A549 (cell line): Measurements from ENCODE around the gene EEFSEC. TPM values are rescaled to one million over a fixed set of nuclear protein-coding genes. Genes with fewer than 3 reads are reported as not detected.
A peak's percentile ranks its signal among the peaks of the same experiment; 100 is the strongest.

Source experiments
- ATAC-seq, 2 experiments: fragments of 200-7000 bp in 1 of 2; fragments of >200 bp in 1 of 2; cut with Nextera tagmentation in 1 of 2; cut with Tn5 transposase in 1 of 2; 3 replicates each; pipeline versions ENCODE4 v1.8.0 to v1.9.1; 2018 to 2020; ENCODE audit warnings: mild to moderate bottlenecking in 1 of 2, moderate library complexity in 1 of 2
- CTCF ChIA-PET: fragments of 300-600 bp; sonication (Branson Sonifier 250); formaldehyde crosslinking; extraction: SDS; loops from one replicate; lab custom pipeline; 2021; ENCODE audit warnings: antibody characterized with exemption, inconsistent platforms; lab: Yijun Ruan, JAX
- POLR2A ChIA-PET: fragments of 350-600 bp; formaldehyde crosslinking; extraction: SDS; loops from one replicate; lab custom pipeline; 2021; ENCODE audit warnings: antibody characterized with exemption, inconsistent platforms; lab: Yijun Ruan, JAX
- DNase-seq, 2 experiments: peaks; one replicate each; pipeline versions ENCODE4 v3.0.0 to v3.0.0-alpha.2; 2011 to 2016; ENCODE audit warnings: low read depth in 1 of 2, low spot score in 1 of 2
- FAIRE-seq: peaks from 2 replicates; lab custom pipeline; 2011; peaks lifted over from hg19 to GRCh38; lab: Jason Lieb, UNC
- H3K27ac ChIP-seq, 2 experiments: fragments of >200 bp; sonication (Bioruptor Twin); formaldehyde crosslinking; 3 replicates each; pipeline ENCODE4 v1.5.1; 2016 to 2017
- H3K4me1 ChIP-seq: fragments of >200 bp; sonication (Bioruptor Twin); formaldehyde crosslinking; 3 replicates; pipeline ENCODE4 v1.6.1; 2016
- H3K4me2 ChIP-seq: fragments of >200 bp; sonication (Bioruptor Twin); formaldehyde crosslinking; 3 replicates; pipeline ENCODE4 v1.6.1; 2016
- H3K4me3 ChIP-seq: fragments of >200 bp; sonication (Bioruptor Twin); formaldehyde crosslinking; 3 replicates; pipeline ENCODE4 v1.5.1; 2016
- H3K9me3 ChIP-seq: fragments of >200 bp; sonication (Bioruptor Twin); formaldehyde crosslinking; 3 replicates; pipeline ENCODE4 v1.6.1; 2016
- CBX8 ChIP-seq: fragments of 200-600 bp; sonication (generic); IDR thresholded peaks from 2 replicates; pipeline ENCODE4 v1.6.1; 2016
- FOSL2 ChIP-seq, 2 experiments: fragments of 450-650 bp in 1 of 2; fragments of >200 bp in 1 of 2; sonication (Bioruptor Twin) in 1 of 2; formaldehyde crosslinking; IDR thresholded peaks; 2 replicates each; pipeline versions ENCODE4 v1.5.0 to v1.6.1; 2016 to 2020; ENCODE audit warnings: mild to moderate bottlenecking in 1 of 2, moderate library complexity in 1 of 2
- JUN ChIP-seq, 2 experiments: fragments of >200 bp; sonication (Bioruptor Twin); formaldehyde crosslinking; IDR thresholded peaks; 2 replicates in 1 of 2; 3 replicates in 1 of 2; pipeline ENCODE4 v1.6.1; 2016 to 2017
- JUNB ChIP-seq: fragments of >200 bp; sonication (Bioruptor Twin); formaldehyde crosslinking; IDR thresholded peaks from 2 replicates; pipeline ENCODE4 v1.6.1; 2016
- MAZ ChIP-seq: fragments of 150-350 bp; IDR thresholded peaks from 2 replicates; pipeline ENCODE4 v1.6.1; 2014; ENCODE audit warnings: antibody characterized with exemption, low read depth, low read length, borderline replicate concordance
- POLR2AphosphoS2 ChIP-seq: conservative IDR thresholded peaks from 2 replicates; pipeline ENCODE4 v1.6.1; 2012; ENCODE audit warnings: low read length, improper control_type of control experiment, inconsistent platforms
- RAD21 ChIP-seq, 2 experiments: fragments of >200 bp in 1 of 2; sonication (Bioruptor Twin) in 1 of 2; formaldehyde crosslinking in 1 of 2; IDR thresholded peaks in 1 of 2; conservative IDR thresholded peaks in 1 of 2; 2 replicates in 1 of 2; 3 replicates in 1 of 2; pipeline ENCODE4 v1.6.1; 2012 to 2018; ENCODE audit warnings: inconsistent platforms in 1 of 2
- RARB ChIP-seq: fragments of 250-450 bp; sonication (Bioruptor Pico); IDR thresholded peaks from 2 replicates; pipeline ENCODE4 v1.8.0; 2021; ENCODE audit warnings: mild to moderate bottlenecking, moderate library complexity
- SMC3 ChIP-seq: fragments of >200 bp; sonication (Bioruptor Twin); formaldehyde crosslinking; IDR thresholded peaks from 3 replicates; pipeline ENCODE4 v1.6.1; 2018; ENCODE audit warnings: inconsistent platforms
- TP53 ChIP-seq: fragments of 250-450 bp; sonication (Bioruptor Pico); IDR thresholded peaks from 2 replicates; pipeline ENCODE4 v1.5.0; 2021; ENCODE audit warnings: mild to moderate bottlenecking, moderate library complexity
- ZFP36 ChIP-seq: fragments of 450-650 bp; IDR thresholded peaks from 2 replicates; pipeline ENCODE4 v1.6.1; 2014; ENCODE audit warnings: borderline replicate concordance; ENCODE audit not compliant: partially characterized antibody
- ZNF302 ChIP-seq: fragments of 250-450 bp; sonication (Bioruptor Pico); IDR thresholded peaks from 2 replicates; pipeline ENCODE4 v1.9.0; 2021; ENCODE audit warnings: inconsistent platforms, mild to moderate bottlenecking, moderate library complexity
- WGBS: methylation state at CpG from one replicate; pipeline ENCODE4 v1.1.6; 2017; ENCODE audit errors: missing lambda C conversion rate; 5-methylcytosine and 5-hydroxymethylcytosine counted together
- polyA plus RNA-seq, 4 experiments: library from polyadenylated mRNA; depleted of rRNA in 3 of 4; stranded (reverse); fragments of >200 nt; fragmentation: RNase III in 1 of 4; extraction: RNeasy Plus Mini Kit Qiagen cat#74134 plus additional on column Dnase treatment in 1 of 4; gene quantifications; 2 replicates in 3 of 4; 3 replicates in 1 of 4; pipeline ENCODE4 v1.2.3, GENCODE V29; 2011 to 2017
- TF ChIP-seq, protein P1 (sequence below): fragments of 150-350 bp; IDR thresholded peaks from 2 replicates; pipeline ENCODE4 v1.6.1; 2014; ENCODE audit warnings: low read depth, mild to moderate bottlenecking, low read length
- TF ChIP-seq, protein P2 (sequence below): IDR thresholded peaks from 2 replicates; pipeline ENCODE4 v1.6.1; 2012; ENCODE audit warnings: low read depth, borderline replicate concordance
- TF ChIP-seq, protein P3 (sequence below): fragments of >200 bp; sonication (Bioruptor Twin); formaldehyde crosslinking; IDR thresholded peaks from 2 replicates; pipeline ENCODE4 v1.6.1; 2016
- TF ChIP-seq, protein P4 (sequence below): fragments of 250-450 bp; sonication (Bioruptor Pico); IDR thresholded peaks from 2 replicates; pipeline ENCODE4 v1.5.0; 2020; ENCODE audit warnings: low read depth, mild to moderate bottlenecking, moderate library complexity
- TF ChIP-seq, protein P5 (sequence below): IDR thresholded peaks from 2 replicates; pipeline ENCODE4 v1.6.1; 2012

Gene EEFSEC
- polyA plus RNA-seq, 2 of the 4 experiments (the other 2 are of a cell fraction): 6.9 to 7.3 TPM

DNA sequence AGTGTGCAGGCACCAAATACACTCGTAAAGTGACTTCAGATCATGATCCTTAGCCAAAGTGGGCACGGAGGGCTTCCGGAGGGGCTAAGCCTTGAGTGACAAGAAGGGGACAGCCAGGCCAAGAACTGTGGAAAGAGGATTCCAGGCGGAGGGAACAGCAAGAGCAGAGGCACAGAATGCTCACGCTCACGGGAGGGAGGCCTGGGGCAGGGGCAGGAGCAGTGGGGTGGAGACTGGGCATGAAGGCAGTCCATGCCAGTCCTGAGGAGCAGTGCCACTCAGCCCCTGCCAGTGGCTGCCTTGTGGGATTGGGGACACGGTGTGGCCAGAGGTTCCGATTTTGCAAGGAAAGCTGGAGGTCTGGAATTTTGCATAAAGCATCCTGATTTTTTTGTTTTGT, 277.4 kb downstream of the EEFSEC start:
- Histone ChIP-seq H3K4me2 (no peak overlapping the region), H3K4me3 (no peak overlapping the region), H3K4me1 (0 out of 3 replicates have a peak, but pooled peaks cover 3% of the 10 kb centered on the region), H3K9me3 (no peaks in the 10 kb centered on the region), H3K27ac (no peak overlapping the region)
- DNase-seq (no peak), ATAC-seq (no peak), FAIRE-seq (no peak)
- WGBS: 66% methylated on average over 8 of the region's 8 CpGs
- CTCF ChIA-PET: interaction anchor here (0.9 to 1.7 kb wide), 3 partner anchors 10 to 67 kb away, joined by 3 to 5 read pairs (median 3); no protein-coding TSS in a partner anchor
- TF ChIP-seq JUNB: no peak
- TF ChIP-seq ZNF302 (CRISPR knock-in tag): no peak
- TF ChIP-seq, protein P1, sequence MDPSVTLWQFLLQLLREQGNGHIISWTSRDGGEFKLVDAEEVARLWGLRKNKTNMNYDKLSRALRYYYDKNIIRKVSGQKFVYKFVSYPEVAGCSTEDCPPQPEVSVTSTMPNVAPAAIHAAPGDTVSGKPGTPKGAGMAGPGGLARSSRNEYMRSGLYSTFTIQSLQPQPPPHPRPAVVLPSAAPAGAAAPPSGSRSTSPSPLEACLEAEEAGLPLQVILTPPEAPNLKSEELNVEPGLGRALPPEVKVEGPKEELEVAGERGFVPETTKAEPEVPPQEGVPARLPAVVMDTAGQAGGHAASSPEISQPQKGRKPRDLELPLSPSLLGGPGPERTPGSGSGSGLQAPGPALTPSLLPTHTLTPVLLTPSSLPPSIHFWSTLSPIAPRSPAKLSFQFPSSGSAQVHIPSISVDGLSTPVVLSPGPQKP: no peak
- TF ChIP-seq RAD21 (conservative IDR thresholded peaks at IDR 0.05 in 1 of 2, IDR thresholded peaks at IDR 0.05 in 1 of 2): no peak
- TF ChIP-seq SMC3: no peak
- no peak for TF ChIP-seq RARB (CRISPR knock-in tag)
- TF ChIP-seq CBX8: no peak
- no peak for TF ChIP-seq MAZ
- TF ChIP-seq, protein P2, sequence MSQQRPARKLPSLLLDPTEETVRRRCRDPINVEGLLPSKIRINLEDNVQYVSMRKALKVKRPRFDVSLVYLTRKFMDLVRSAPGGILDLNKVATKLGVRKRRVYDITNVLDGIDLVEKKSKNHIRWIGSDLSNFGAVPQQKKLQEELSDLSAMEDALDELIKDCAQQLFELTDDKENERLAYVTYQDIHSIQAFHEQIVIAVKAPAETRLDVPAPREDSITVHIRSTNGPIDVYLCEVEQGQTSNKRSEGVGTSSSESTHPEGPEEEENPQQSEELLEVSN: no peak
- no peak for TF ChIP-seq TP53
- no peak for TF ChIP-seq POLR2AphosphoS2
- TF ChIP-seq JUN (IDR thresholded peaks at IDR 0.05): no peak
- POLR2A ChIA-PET: no interaction called here

DNA sequence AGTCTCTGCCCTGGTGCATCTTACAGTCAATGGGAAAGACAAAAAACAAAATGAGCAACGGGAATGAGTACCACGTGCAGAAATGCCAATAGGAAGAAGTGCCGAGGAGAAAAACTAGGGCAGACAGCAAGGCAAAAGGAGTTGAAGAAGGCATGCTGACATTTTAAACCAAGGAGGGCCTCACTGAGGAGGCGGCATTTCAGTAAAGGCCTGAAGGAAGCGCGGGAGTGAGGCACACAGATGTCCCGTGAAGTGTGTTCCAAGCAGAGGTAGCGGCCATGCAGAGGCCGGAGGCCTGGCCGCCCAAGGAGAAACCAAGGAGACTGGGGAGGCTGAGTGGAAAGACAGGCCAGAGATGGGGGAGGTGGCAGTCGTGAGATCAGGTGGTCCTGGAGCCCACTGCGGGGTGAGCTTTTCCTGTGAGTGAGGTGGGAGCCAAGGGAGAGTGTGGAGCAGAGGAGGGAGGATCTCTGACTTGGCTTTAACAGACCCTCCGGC, 278.6 kb downstream of the EEFSEC start:
- TF ChIP-seq, protein P3, sequence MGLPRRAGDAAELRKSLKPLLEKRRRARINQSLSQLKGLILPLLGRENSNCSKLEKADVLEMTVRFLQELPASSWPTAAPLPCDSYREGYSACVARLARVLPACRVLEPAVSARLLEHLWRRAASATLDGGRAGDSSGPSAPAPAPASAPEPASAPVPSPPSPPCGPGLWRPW: no peak
- TF ChIP-seq ZFP36 (peak; percentile 51), MAZ (no peak), FOSL2 (IDR thresholded peaks at IDR 0.05) (no peak), FOSL2 (CRISPR knock-in tag; IDR thresholded peaks at IDR 0.05) (no peak)
- no peaks in the 10 kb centered on the region for H3K9me3 ChIP-seq
- FAIRE-seq: no peak
- whole genome bisulfite sequencing: 86% methylated on average over 13 of the region's 13 CpGs
- ATAC-seq: no peak
- CTCF ChIA-PET: interaction anchor here (1.4 to 1.7 kb wide), 2 partner anchors 52 to 67 kb away, joined by 3 to 4 read pairs; no protein-coding TSS in a partner anchor
- no peak overlapping the region for H3K4me3 ChIP-seq
- no peak overlapping the region for H3K4me2 ChIP-seq
- H3K27ac ChIP-seq: no peak overlapping the region
- POLR2A ChIA-PET: no interaction called here
- H3K4me1 ChIP-seq: no peaks in the 10 kb centered on the region
- no peak for DNase-seq

DNA sequence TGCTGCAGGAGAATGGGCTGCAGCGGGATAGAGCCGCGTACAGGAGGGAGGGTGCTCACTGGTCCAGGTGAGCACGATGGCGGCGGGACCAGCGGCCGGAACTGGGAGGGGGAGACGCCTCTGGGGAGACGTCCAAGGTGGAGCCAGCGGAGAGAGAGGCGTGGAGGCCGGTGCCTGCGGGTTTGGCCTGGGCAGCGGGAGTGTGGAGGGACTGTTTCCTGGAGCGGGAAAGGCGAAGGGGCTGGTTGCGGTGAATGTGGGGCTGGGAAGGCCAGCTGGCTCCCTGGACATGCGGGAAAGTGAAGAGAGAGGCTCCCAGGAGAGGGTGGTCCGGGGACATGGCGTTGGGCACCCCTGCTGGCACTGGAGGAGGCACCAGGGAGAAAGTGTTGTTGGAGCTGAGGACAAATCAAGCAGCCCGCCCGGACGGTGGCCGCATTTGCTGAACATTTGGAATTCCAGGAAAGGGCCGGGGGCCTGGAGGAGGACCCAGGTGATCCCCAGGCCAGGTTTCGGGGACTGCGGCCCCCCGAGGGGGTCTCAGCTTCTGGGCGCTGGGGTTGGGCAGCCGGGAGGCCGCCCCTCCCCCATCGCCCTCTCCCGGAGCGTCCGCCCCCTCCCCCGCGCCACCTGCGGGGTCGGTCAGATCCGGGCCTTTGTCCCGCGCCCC, 279.2 kb downstream of the EEFSEC start:
- H3K4me3 ChIP-seq: peak overlapping the region; percentile 25; the same call in 1 of the 3 replicates
- no peak for FAIRE-seq

More for the DNA sequence above, 279.2 kb downstream of the EEFSEC start:
- Histone ChIP-seq H3K4me1 (no peaks in the 10 kb centered on the region), H3K27ac (peak overlapping the region in 1 of 2 experiments; percentile 67; a peak in 2 of 6 replicates), H3K9me3 (no peaks in the 10 kb centered on the region), H3K4me2 (peak overlapping the region; percentile 66)
- 79% methylated on average over 25 of the region's 43 CpGs for WGBS
- POLR2A ChIA-PET: no interaction called here
- no peak for DNase-seq
- no peak for ATAC-seq
- TF ChIP-seq, protein P4, sequence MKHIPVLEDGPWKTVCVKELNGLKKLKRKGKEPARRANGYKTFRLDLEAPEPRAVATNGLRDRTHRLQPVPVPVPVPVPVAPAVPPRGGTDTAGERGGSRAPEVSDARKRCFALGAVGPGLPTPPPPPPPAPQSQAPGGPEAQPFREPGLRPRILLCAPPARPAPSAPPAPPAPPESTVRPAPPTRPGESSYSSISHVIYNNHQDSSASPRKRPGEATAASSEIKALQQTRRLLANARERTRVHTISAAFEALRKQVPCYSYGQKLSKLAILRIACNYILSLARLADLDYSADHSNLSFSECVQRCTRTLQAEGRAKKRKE (CRISPR knock-in tag): no peak
- TF ChIP-seq SMC3: no peak
- TF ChIP-seq, protein P5, sequence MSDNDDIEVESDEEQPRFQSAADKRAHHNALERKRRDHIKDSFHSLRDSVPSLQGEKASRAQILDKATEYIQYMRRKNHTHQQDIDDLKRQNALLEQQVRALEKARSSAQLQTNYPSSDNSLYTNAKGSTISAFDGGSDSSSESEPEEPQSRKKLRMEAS: no peak
- CTCF ChIA-PET: interaction anchor here (1.4 to 1.7 kb wide), 2 partner anchors 51 to 67 kb away, joined by 3 to 4 read pairs; no protein-coding TSS in a partner anchor
